HepG2 (cell line): ENCODE measurements around the gene OR4K14. TPM values are rescaled to one million over a fixed set of nuclear protein-coding genes. Genes with fewer than 3 reads are reported as not detected.
"Not testable (repeated sequence)": the region's sequence is repeated elsewhere in the genome, so short reads cannot be mapped to it uniquely, and the experiment has no call there.

Experiments
- ATAC-seq: fragments of 200-7000 bp; cut with Tn5 transposase; 3 replicates; pipeline ENCODE4 v1.9.1; 2020; ENCODE audit warnings: mild to moderate bottlenecking, moderate library complexity
- BruUV-seq: library from RNA; stranded (reverse); fragments of 400-500 nt; replicated peaks from 2 replicates; lab custom pipeline; 2021; lab: Mats Ljungman, UMichigan
- CTCF ChIA-PET: fragments of 300-600 bp; formaldehyde crosslinking; extraction: SDS; loops from one replicate; lab custom pipeline; 2021; ENCODE audit warnings: low total read pairs, inconsistent platforms, low intra/inter-chr PET ratio; lab: Yijun Ruan, JAX
- POLR2A ChIA-PET: fragments of 350-600 bp; sonication (Branson Sonifier 250); formaldehyde crosslinking; loops from one replicate; lab custom pipeline; 2020; ENCODE audit warnings: antibody characterized with exemption, inconsistent platforms; lab: Yijun Ruan, JAX
- DNase-seq: peaks from one replicate; pipeline ENCODE4 v3.0.0-alpha.2; 2015; ENCODE audit warnings: low spot score
- FAIRE-seq: peaks from 3 replicates; lab custom pipeline; 2011; peaks lifted over from hg19 to GRCh38; lab: Jason Lieb, UNC
- H2AFZ ChIP-seq: one replicate; pipeline ENCODE4 v1.6.1; 2011; ENCODE audit warnings: low read length, inconsistent platforms
- H3K27ac ChIP-seq: fragments of 300-600 bp; 3 replicates; pipeline ENCODE4 v1.8.0; 2011; ENCODE audit warnings: mixed run types, mild to moderate bottlenecking, mixed read lengths, low read length, inconsistent platforms; ENCODE audit not compliant: insufficient read depth; ENCODE audit errors: extremely low read length
- H3K27me3 ChIP-seq, 2 experiments: fragments of 200-600 bp in 1 of 2; 2 replicates in 1 of 2; 3 replicates in 1 of 2; pipeline versions ENCODE4 v1.6.0 to v1.8.0; 2011; ENCODE audit warnings: low read length in 2 of 2, mild to moderate bottlenecking in 2 of 2, moderate library complexity in 2 of 2, inconsistent platforms in 1 of 2; ENCODE audit not compliant: insufficient read depth in 2 of 2, control insufficient read depth in 1 of 2
- H3K36me3 ChIP-seq, 2 experiments: fragments of 200-600 bp in 1 of 2; replicated peaks in 1 of 2; 2 replicates in 1 of 2; 3 replicates in 1 of 2; pipeline versions ENCODE4 v1.5.1 to v1.8.0; 2011; ENCODE audit warnings: low read length in 2 of 2, inconsistent platforms in 1 of 2; ENCODE audit not compliant: insufficient read depth in 2 of 2, control insufficient read depth in 1 of 2
- H3K4me1 ChIP-seq: 2 replicates; pipeline ENCODE4 v1.5.1; 2012; ENCODE audit warnings: low read length, inconsistent platforms; ENCODE audit not compliant: insufficient read depth
- H3K4me2 ChIP-seq: 2 replicates; pipeline ENCODE4 v1.6.0; 2011; ENCODE audit warnings: low read depth, low read length, inconsistent platforms
- H3K4me3 ChIP-seq, 3 experiments: fragments of 200-600 bp in 1 of 3; sonication (generic), shearing (Covaris generic) in 1 of 3; replicated peaks in 1 of 3; 2 replicates each; pipeline ENCODE4 v1.5.1; 2011 to 2016; ENCODE audit warnings: low read length in 3 of 3, inconsistent platforms in 2 of 3, low read depth in 2 of 3, mild to moderate bottlenecking in 2 of 3, control low read depth in 1 of 3, mixed read lengths in 1 of 3; ENCODE audit not compliant: insufficient read depth in 1 of 3
- H3K79me2 ChIP-seq: one replicate; pipeline ENCODE4 v1.6.1; 2011; ENCODE audit warnings: low read length, inconsistent platforms; ENCODE audit not compliant: insufficient read depth
- H3K9ac ChIP-seq: 2 replicates; pipeline ENCODE4 v1.6.0; 2011; ENCODE audit warnings: mild to moderate bottlenecking, low read depth, low read length, inconsistent platforms; ENCODE audit not compliant: insufficient read depth
- H3K9me3 ChIP-seq: 2 replicates; pipeline ENCODE4 v1.5.1; 2012; ENCODE audit warnings: mild to moderate bottlenecking, low read length
- H4K20me1 ChIP-seq: 2 replicates; pipeline ENCODE4 v1.6.0; 2011; ENCODE audit warnings: inconsistent platforms, mild to moderate bottlenecking, low read length, moderate library complexity; ENCODE audit not compliant: insufficient read depth
- BCL3 ChIP-seq: sonication (generic); formaldehyde crosslinking; IDR thresholded peaks from 2 replicates; pipeline ENCODE4 v1.5.1; 2020; ENCODE audit warnings: mild to moderate bottlenecking, missing genetic modification reagents, moderate library complexity
- CCDC6 ChIP-seq: sonication (generic); formaldehyde crosslinking; IDR thresholded peaks from 2 replicates; pipeline ENCODE4 v1.8.1; 2022; ENCODE audit warnings: mild to moderate bottlenecking, missing genetic modification reagents, moderate library complexity
- HBP1 ChIP-seq: IDR thresholded peaks from 2 replicates; pipeline ENCODE4 v1.6.1; 2016; ENCODE audit warnings: low read depth, control low read depth
- LBX2 ChIP-seq: sonication (generic); formaldehyde crosslinking; IDR thresholded peaks from 2 replicates; pipeline ENCODE4 v1.5.0; 2020; ENCODE audit warnings: missing genetic modification reagents, mild to moderate bottlenecking, borderline replicate concordance
- NFYB ChIP-seq: sonication (generic); formaldehyde crosslinking; IDR thresholded peaks from 2 replicates; pipeline ENCODE4 v1.4.0; 2020; ENCODE audit warnings: missing genetic modification reagents
- RNF2 ChIP-seq: fragments of 450-650 bp; conservative IDR thresholded peaks from 2 replicates; pipeline ENCODE4 v1.6.1; 2016; ENCODE audit warnings: low read depth
- TBP ChIP-seq: sonication (generic); formaldehyde crosslinking; IDR thresholded peaks from 2 replicates; pipeline ENCODE4 v1.5.0; 2020; ENCODE audit warnings: missing genetic modification reagents
- ZNF33B ChIP-seq: sonication (generic); formaldehyde crosslinking; IDR thresholded peaks from 2 replicates; pipeline ENCODE4 v1.5.1; 2020; ENCODE audit warnings: mild to moderate bottlenecking, missing genetic modification reagents
- ZNF362 ChIP-seq: sonication (generic); formaldehyde crosslinking; IDR thresholded peaks from 2 replicates; pipeline ENCODE4 v1.4.0; 2020; ENCODE audit warnings: missing genetic modification reagents, mild to moderate bottlenecking, borderline replicate concordance
- WGBS: methylation state at CpG from one replicate; pipeline ENCODE4 v1.1.6; 2017; ENCODE audit warnings: low lambda C conversion rate; 5-methylcytosine and 5-hydroxymethylcytosine counted together
- in situ Hi-C: cut with HindIII; loops from 2 replicates; pipeline ENCODE4 v1.10.0; 2017; ENCODE audit warnings: low pct_unique_long_range_greater_than_20kb; ENCODE audit not compliant: extremely low pct_ligation_motif_present
- intact Hi-C: fragments of 100-400 bp; cut with micrococcal nuclease; formaldehyde crosslinking; loops from one replicate; pipeline ENCODE4 v1.10.0; 2022; ENCODE audit not compliant: unreplicated experiment
- polyA plus RNA-seq, 8 experiments: library from polyadenylated mRNA; depleted of rRNA in 3 of 8; stranded (reverse) in 7 of 8; unstranded in 1 of 8; fragments of >200 nt; fragmentation: Illumina TruSeq in 4 of 8; extraction: Trizol in 4 of 8; gene quantifications; 2 replicates each; pipeline versions ENCODE4 v1.2.1 to v1.2.3, GENCODE V29; 2011 to 2016; ENCODE audit warnings: low read depth in 4 of 8, missing spikeins in 1 of 8, mixed read lengths in 1 of 8; ENCODE audit not compliant: insufficient read depth in 1 of 8
- total RNA-seq, 5 experiments: library from RNA; depleted of rRNA; stranded (reverse); fragments of >200 nt; fragmentation: Illumina TruSeq; extraction: Trizol; gene quantifications; 2 replicates each; pipeline ENCODE4 v1.2.3, GENCODE V29; 2016; ENCODE audit warnings: low read depth in 1 of 5

Gene OR4K14
- total and polyA plus RNA-seq, 2 of the 13 experiments (the other 11 are each of a cell fraction or from before 2014, with no cell fraction given): not detected

GRCh38 chr14:19974844-19975243 lies 44.3 kb downstream of the OR4K14 start:
- no peak for FAIRE-seq

GRCh38 chr14:19969735-19970134 lies 49.4 kb downstream of the OR4K14 start:
- H3K9me3 ChIP-seq, H3K4me3 ChIP-seq, H4K20me1 ChIP-seq, in situ Hi-C loops, BruUV-seq, H3K27ac ChIP-seq, DNase-seq, H3K27me3 ChIP-seq, H3K36me3 ChIP-seq, H3K9ac ChIP-seq, H2AFZ ChIP-seq, intact Hi-C loops, H3K4me2 ChIP-seq, ATAC-seq, H3K4me1 ChIP-seq, CTCF ChIA-PET, FAIRE-seq, H3K79me2 ChIP-seq, POLR2A ChIA-PET: not testable (repeated sequence)
- 6% methylated on average over 2 of the region's 2 CpGs for WGBS

More at GRCh38 chr14:19974844-19975243, 44.3 kb downstream of the OR4K14 start:
- Histone ChIP-seq H3K36me3 (no peaks in the 10 kb centered on the region), H3K9me3 (no peaks in the 10 kb centered on the region), H3K79me2 (no peaks in the 10 kb centered on the region), H3K9ac (no peak overlapping the region), H3K27ac (no peak overlapping the region), H3K4me2 (no peak overlapping the region), H3K4me1 (no peaks in the 10 kb centered on the region), H3K4me3 (no peak overlapping the region), H2AFZ (no peak overlapping the region), H4K20me1 (no peaks in the 10 kb centered on the region), H3K27me3 (no peaks in the 10 kb centered on the region)
- intact Hi-C loops (no loop called here), in situ Hi-C loops (no loop called here)
- ChIA-PET CTCF (no interaction called here), POLR2A (no interaction called here)
- 5% methylated on average over 1 of the region's 1 CpG for WGBS
- TF ChIP-seq HBP1 (no peak), TBP (CRISPR knock-in tag) (no peak), CCDC6 (CRISPR knock-in tag) (no peak), ZNF33B (no peak), BCL3 (no peak), LBX2 (CRISPR knock-in tag) (no peak), RNF2 (no peak), NFYB (CRISPR knock-in tag) (no peak), ZNF362 (no peak)
- ATAC-seq: no peak
- no TSS peak for BruUV-seq
- DNase-seq: no peak
